Measurements from ENCODE around the gene TDRD9.

TDRD9 gene

DNA sequence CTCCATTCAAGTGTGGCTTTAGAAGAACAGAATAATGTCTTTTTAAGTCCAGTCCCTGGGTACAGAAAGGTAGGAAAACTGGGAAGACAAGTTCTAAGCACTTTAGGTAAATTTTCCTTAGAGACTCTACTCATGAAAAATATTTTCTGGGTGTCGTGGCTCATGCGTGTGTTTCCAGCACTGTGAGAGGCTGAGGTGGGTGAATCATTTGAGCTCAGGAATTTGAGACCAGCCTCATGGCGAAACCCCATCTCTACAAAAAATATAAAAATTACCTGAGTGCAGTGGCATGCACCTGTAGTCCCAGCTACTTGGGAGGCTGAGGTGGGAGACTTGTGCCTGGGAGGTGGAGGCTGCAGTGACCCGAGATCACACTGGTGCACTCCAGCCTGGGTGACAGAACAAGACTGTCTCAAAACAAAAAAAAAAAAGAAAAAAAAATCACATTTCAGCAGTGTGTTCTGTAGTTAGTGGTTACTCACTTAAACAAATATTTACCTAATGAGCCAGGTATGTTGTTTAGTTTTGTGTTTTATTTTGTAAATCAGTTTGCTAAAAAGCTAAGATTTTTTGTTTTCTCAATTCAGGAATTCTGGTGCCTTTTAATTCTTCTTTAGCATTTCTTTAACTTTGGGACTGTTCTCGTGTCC is 66.4 kb downstream of the TDRD9 start:
- TF ChIP-seq, protein P1, sequence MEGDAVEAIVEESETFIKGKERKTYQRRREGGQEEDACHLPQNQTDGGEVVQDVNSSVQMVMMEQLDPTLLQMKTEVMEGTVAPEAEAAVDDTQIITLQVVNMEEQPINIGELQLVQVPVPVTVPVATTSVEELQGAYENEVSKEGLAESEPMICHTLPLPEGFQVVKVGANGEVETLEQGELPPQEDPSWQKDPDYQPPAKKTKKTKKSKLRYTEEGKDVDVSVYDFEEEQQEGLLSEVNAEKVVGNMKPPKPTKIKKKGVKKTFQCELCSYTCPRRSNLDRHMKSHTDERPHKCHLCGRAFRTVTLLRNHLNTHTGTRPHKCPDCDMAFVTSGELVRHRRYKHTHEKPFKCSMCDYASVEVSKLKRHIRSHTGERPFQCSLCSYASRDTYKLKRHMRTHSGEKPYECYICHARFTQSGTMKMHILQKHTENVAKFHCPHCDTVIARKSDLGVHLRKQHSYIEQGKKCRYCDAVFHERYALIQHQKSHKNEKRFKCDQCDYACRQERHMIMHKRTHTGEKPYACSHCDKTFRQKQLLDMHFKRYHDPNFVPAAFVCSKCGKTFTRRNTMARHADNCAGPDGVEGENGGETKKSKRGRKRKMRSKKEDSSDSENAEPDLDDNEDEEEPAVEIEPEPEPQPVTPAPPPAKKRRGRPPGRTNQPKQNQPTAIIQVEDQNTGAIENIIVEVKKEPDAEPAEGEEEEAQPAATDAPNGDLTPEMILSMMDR (IDR thresholded peaks at IDR 0.05; ENCODE audit: low read depth, low read length), result no peak
- Histone ChIP-seq H3K27ac (no peak overlapping the region), H3K36me3 (no peaks in the 10 kb centered on the region), H3K9me3 (ENCODE audit: severe bottlenecking) (no peaks in the 10 kb centered on the region), H3K27me3 (ENCODE audit: insufficient read depth, low read depth, severe bottlenecking) (no peaks in the 10 kb centered on the region), H3K4me3 (ENCODE audit: low read depth, low read length) (no peak overlapping the region)
- no peak for DNase-seq

DNA sequence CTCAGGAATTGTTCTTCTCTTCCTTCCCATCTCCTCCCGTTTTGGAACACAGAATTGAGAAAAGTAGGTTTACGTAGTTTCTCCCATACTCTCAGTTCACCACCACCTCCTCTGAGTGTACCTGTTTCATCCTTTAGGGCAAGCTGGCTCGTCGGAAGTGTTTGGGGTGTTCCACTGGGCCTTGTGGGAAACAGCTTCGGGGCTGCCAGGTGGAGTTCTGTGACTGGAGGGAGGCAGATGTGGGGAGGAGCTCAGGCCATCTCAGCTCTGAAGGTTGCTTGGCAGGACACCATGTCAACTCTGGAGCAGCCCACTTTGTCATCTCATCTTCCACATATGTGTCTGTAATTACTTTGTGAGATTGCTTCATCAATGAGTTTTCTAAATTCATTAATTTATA is 67.6 kb downstream of the TDRD9 start:
- DNase-seq, result no peak
- Histone ChIP-seq H3K27me3 (ENCODE audit: insufficient read depth, low read depth, severe bottlenecking) (no peaks in the 10 kb centered on the region), H3K9me3 (ENCODE audit: severe bottlenecking) (no peaks in the 10 kb centered on the region), H3K4me3 (ENCODE audit: low read depth, low read length) (no peak overlapping the region), H3K27ac (no peak overlapping the region), H3K36me3 (no peaks in the 10 kb centered on the region)
- TF ChIP-seq, protein P1 (IDR thresholded peaks at IDR 0.05; ENCODE audit: low read depth, low read length), result no peak

DNA sequence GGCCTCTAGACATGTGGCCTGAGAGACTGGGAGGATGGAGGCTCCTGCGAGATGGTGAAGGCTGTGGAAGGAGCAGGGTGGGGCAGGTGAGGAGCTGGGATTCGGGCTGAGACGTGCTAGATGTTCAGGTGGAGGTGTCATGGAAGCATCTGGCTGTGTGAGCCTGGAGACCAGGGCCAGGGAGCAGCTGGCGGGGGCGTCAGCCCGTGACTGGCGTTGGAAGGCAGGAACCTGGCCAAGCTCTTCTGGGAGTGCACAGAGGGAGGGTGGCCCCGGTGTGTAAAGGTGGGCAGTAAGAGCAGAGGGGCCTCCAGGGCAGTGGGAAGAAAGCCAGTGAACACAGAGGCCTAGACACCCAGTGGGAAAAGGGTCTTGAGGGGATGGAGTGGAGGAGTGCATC is 69.1 kb downstream of the TDRD9 start:
- DNase-seq, result no peak
- H3K4me3 ChIP-seq (ENCODE audit: low read depth, low read length), result no peak overlapping the region
- H3K36me3 ChIP-seq, result no peaks in the 10 kb centered on the region
- H3K27ac ChIP-seq, result no peak overlapping the region
- TF ChIP-seq, protein P1 (IDR thresholded peaks at IDR 0.05; ENCODE audit: low read depth, low read length), result no peak
- H3K27me3 ChIP-seq (ENCODE audit: insufficient read depth, low read depth, severe bottlenecking), result no peaks in the 10 kb centered on the region
- no peaks in the 10 kb centered on the region for H3K9me3 ChIP-seq (ENCODE audit: severe bottlenecking)

DNA sequence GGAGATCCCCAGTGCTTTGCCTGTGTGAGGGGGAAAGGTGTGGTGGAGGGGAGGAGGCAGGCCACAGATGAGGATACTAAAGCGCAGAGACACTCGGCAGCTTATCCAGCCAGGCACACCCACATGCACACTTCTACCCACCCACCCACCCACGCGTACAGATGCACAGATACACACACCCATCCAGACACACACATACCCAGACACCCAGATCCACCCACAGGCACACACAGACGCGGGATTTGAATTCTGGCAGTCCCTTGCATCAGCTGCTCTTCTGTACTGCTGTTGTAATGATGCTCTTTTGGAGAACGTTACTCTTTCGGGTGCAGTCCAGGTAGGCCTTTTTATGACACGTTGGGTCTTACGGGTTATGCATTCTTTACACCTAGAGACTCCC is 69.8 kb downstream of the TDRD9 start:
- Histone ChIP-seq H3K36me3 (no peaks in the 10 kb centered on the region), H3K27ac (no peak overlapping the region), H3K4me3 (ENCODE audit: low read depth, low read length) (no peak overlapping the region), H3K9me3 (ENCODE audit: severe bottlenecking) (no peaks in the 10 kb centered on the region), H3K27me3 (ENCODE audit: insufficient read depth, low read depth, severe bottlenecking) (no peaks in the 10 kb centered on the region)
- TF ChIP-seq, protein P1 (IDR thresholded peaks at IDR 0.05; ENCODE audit: low read depth, low read length), result no peak
- DNase-seq, result no peak

DNA sequence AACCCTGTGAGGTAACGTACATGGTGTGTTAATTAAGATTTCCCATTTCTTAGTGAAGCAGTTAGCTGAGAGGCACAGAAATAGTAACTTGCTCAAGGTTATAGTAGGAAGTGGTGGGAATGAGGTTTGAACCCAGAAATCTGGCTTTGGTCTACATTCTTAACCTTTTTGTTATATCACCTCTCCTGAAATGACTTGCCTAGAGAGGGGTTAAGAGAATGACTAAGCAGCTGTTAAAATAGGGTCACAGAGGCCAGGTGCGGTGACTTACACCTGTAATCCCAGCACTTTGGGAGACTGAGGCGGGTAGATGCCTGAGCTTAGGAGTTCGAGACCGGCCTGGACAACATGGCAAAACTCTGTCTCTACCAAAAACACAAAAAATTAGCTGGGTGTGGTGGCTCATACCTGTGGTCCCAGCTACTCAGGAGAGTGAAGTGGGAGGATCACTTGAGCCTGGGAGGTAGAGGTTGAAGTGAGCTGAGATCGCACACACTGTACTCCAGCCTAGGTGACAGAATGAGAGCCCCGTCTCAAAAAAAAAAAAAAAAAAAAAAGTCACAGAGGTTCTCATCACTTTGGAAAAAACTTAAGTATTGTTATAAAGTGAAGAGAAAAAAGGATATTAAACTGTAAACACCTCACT is 71.7 kb downstream of the TDRD9 start:
- TF ChIP-seq, protein P1 (IDR thresholded peaks at IDR 0.05; ENCODE audit: low read depth, low read length), result no peak
- no peaks in the 10 kb centered on the region for H3K9me3 ChIP-seq (ENCODE audit: severe bottlenecking)
- DNase-seq, result no peak
- H3K4me3 ChIP-seq (ENCODE audit: low read depth, low read length), result no peak overlapping the region
- H3K36me3 ChIP-seq, result no peaks in the 10 kb centered on the region
- H3K27me3 ChIP-seq (ENCODE audit: insufficient read depth, low read depth, severe bottlenecking), result no peaks in the 10 kb centered on the region
- no peak overlapping the region for H3K27ac ChIP-seq

Data from WERI-Rb-1 (cell line).